ENCODE measurements around the gene SLC6A2. TPM values are rescaled to one million over a fixed set of nuclear protein-coding genes. Genes with fewer than 3 reads are reported as not detected.

SLC6A2 gene
- total and polyA plus RNA-seq, 12 donors = 0.17 TPM; not detected in 11

DNA sequence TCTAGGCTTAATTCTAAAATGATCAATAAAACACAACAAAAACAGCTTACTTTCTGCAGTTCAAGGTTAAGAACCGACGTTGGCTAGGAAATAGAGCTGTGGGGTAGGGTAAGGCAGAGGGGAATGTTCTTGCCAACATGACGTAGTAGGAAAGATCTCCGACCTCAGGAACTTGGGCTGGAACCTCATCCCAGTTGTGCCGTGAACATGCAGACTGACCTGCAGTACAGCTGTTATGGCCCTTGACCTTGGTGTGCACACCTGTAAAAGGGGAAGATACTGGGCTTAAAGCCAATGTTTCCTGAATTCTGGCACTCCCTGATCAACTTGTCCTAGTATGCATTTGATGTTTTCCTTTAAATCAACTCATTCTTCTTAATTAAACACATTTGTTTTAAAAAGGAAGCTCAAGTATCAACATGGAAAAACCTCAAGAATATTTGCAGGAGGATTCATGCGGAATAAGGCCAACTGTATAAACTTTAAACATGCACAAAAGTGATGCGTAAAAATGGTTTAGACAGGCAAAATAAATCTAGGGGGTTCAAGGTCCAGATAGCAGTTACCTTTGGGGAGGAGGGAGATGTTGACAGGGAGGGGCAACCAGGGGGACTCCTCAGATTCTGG is 14.2 kb upstream of the SLC6A2 start:
- ATAC-seq = no peak
- no peaks in the 10 kb centered on the region for H3K36me3 ChIP-seq
- H3K9me3 ChIP-seq = no peaks in the 10 kb centered on the region
- 77 to 81% methylated on average over 7 of the region's 7 CpGs for WGBS, 2 donors
- no peak overlapping the region for H3K4me3 ChIP-seq
- peaks cover 0 to 41% (median 10%) of the 10 kb centered on the region in 7 donors for H3K27me3 ChIP-seq
- no peaks in the 10 kb centered on the region for H3K4me1 ChIP-seq
- TF ChIP-seq, protein P1, sequence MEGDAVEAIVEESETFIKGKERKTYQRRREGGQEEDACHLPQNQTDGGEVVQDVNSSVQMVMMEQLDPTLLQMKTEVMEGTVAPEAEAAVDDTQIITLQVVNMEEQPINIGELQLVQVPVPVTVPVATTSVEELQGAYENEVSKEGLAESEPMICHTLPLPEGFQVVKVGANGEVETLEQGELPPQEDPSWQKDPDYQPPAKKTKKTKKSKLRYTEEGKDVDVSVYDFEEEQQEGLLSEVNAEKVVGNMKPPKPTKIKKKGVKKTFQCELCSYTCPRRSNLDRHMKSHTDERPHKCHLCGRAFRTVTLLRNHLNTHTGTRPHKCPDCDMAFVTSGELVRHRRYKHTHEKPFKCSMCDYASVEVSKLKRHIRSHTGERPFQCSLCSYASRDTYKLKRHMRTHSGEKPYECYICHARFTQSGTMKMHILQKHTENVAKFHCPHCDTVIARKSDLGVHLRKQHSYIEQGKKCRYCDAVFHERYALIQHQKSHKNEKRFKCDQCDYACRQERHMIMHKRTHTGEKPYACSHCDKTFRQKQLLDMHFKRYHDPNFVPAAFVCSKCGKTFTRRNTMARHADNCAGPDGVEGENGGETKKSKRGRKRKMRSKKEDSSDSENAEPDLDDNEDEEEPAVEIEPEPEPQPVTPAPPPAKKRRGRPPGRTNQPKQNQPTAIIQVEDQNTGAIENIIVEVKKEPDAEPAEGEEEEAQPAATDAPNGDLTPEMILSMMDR (IDR thresholded peaks at IDR 0.05) = no peak
- no peak for DNase-seq
- intact Hi-C loops (cut with DNase I) = no loop called here
- no peak overlapping the region for H3K27ac ChIP-seq

DNA sequence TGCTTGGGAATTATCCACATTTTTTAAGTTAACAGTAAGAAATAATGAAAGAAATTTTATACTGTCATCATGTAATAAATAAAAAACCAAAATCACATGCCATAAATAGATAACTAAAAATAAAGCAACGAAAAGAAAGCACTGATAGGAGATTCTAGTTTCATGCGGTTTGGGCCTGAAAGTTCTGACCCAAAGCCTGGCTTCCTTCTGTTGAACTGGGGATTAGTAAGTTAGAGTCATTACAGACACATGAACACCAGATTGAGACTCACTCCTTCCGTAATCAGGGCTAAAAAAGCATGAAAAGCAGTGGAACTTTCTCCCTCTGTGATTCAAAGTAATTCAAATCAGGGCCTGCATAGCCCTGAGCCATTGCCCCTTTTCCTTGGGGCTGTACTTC is 13.2 kb upstream of the SLC6A2 start:
- DNase-seq (no peak), ATAC-seq (no peak)
- Histone ChIP-seq H3K4me1 (no peaks in the 10 kb centered on the region), H3K27me3 (peaks cover 0 to 37% (median 12%) of the 10 kb centered on the region in 7 donors), H3K4me3 (no peak overlapping the region), H3K9me3 (no peaks in the 10 kb centered on the region), H3K27ac (no peak overlapping the region), H3K36me3 (no peaks in the 10 kb centered on the region)
- TF ChIP-seq, protein P1 (IDR thresholded peaks at IDR 0.05) = no peak
- intact Hi-C loops (cut with DNase I) = no loop called here
- WGBS, 2 donors = 88 to 89% methylated on average over 3 of the region's 3 CpGs

DNA sequence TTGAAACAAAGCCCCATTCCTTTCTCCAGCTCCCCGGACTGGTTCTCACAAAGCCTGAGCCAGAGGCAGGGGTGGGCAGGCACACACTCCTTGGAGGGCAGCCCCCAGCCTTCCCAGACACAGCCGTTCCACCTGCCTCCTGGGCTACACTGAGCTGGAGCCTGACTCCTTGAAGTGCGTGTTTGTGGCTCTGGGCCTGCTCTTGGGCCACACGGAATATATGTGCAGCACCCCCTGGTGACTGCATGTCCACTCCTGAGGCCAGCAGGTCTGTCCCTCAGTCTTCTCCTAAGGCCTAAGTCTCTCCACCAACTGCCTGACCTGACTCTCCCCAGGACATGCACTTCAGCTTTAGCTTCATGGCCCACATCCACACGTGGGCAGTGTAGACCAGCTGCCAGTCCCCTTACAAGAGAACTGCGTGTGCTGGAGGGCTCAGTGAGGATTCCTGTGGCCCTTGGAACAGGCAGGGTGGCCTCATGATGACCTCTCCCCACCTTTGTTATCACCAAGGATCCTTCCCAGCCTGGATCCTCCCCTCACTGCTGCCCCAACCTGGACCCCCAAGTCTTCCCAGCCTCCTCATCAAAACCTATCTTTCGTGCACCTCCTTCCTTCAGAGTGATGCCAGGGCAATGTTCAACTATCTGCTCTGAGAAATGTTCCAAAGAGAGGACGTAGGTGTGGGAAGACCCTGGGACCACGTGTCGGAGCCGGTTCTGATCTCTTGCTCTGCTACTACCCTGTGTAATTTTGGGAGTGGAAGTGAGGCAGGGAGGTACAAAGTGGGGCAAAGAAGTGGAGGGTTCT is 12.4 kb upstream of the SLC6A2 start:
- intact Hi-C loops (cut with DNase I) = no loop called here
- ATAC-seq (peak in 2 of 8 donors; percentile 22 to 25), DNase-seq (no peak)
- H3K4me1 ChIP-seq = no peaks in the 10 kb centered on the region
- no peak overlapping the region for H3K27ac ChIP-seq
- H3K9me3 ChIP-seq = no peaks in the 10 kb centered on the region
- H3K27me3 ChIP-seq = peaks cover 0 to 30% (median 10%) of the 10 kb centered on the region in 7 donors
- TF ChIP-seq, protein P1 (IDR thresholded peaks at IDR 0.05) = peak in 3 of 9 donors; percentile 10 to 23 (median 17)
- H3K36me3 ChIP-seq = no peaks in the 10 kb centered on the region
- 74 to 82% methylated on average over 11 of the region's 11 CpGs for WGBS, 2 donors
- no peak overlapping the region for H3K4me3 ChIP-seq

DNA sequence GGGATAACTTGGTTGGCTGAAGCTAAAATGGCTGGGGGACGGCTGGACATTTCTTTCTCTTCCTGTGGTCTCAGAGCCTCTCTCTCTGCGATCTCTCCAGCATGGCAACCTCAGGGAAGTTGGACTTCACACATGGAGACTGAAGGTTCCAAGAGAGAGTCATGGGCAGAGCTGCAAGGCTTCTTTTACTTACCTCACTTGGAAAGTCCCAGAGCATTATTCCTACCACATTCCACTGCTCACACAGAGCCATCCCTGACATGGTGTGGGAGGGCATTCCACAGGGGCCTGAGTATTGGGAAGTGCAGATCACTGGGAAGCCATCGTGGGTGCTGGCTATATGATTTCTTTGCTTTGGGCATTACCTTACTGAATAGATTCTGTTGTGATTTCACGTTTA is 9.8 kb upstream of the SLC6A2 start:
- H3K9me3 ChIP-seq = no peaks in the 10 kb centered on the region
- H3K36me3 ChIP-seq = no peaks in the 10 kb centered on the region
- TF ChIP-seq, protein P1 (IDR thresholded peaks at IDR 0.05) = no peak
- ATAC-seq (no peak), DNase-seq (no peak)
- no peak overlapping the region for H3K4me3 ChIP-seq
- H3K27me3 ChIP-seq = peaks cover 0 to 26% (median 16%) of the 10 kb centered on the region in 7 donors
- WGBS, 2 donors = 73 to 76% methylated on average over 4 of the region's 4 CpGs
- H3K4me1 ChIP-seq = no peaks in the 10 kb centered on the region
- intact Hi-C loops (cut with DNase I) = no loop called here
- H3K27ac ChIP-seq = no peak overlapping the region
